Activated CD8-positive, alpha-beta memory T cell treated with anti-CD3 and anti-CD28 coated beads for 36 hours (primary cell): ENCODE measurements around the gene MMEL1. TPM values are rescaled to one million over a fixed set of nuclear protein-coding genes. Genes with fewer than 3 reads are reported as not detected.
"Not testable (repeated sequence)": the region's sequence is repeated elsewhere in the genome, so short reads cannot be mapped to it uniquely, and the experiment has no call there.

ENCODE experiments used
- CTCF ChIA-PET: fragments of 350-600 bp; sonication (Branson Sonifier 250); formaldehyde crosslinking; loops from one replicate; lab custom pipeline; 2021; ENCODE audit warnings: antibody characterized with exemption; lab: Charles Lee
- POLR2A ChIA-PET: fragments of 350-600 bp; sonication (Branson Sonifier 250); formaldehyde crosslinking; loops from one replicate; lab custom pipeline; 2021; ENCODE audit warnings: antibody characterized with exemption; lab: Charles Lee
- total RNA-seq, 2 experiments: library from RNA; stranded (reverse); gene quantifications; one replicate each; pipeline ENCODE4 v1.2.3, GENCODE V29; 2021

Gene MMEL1, protein sequence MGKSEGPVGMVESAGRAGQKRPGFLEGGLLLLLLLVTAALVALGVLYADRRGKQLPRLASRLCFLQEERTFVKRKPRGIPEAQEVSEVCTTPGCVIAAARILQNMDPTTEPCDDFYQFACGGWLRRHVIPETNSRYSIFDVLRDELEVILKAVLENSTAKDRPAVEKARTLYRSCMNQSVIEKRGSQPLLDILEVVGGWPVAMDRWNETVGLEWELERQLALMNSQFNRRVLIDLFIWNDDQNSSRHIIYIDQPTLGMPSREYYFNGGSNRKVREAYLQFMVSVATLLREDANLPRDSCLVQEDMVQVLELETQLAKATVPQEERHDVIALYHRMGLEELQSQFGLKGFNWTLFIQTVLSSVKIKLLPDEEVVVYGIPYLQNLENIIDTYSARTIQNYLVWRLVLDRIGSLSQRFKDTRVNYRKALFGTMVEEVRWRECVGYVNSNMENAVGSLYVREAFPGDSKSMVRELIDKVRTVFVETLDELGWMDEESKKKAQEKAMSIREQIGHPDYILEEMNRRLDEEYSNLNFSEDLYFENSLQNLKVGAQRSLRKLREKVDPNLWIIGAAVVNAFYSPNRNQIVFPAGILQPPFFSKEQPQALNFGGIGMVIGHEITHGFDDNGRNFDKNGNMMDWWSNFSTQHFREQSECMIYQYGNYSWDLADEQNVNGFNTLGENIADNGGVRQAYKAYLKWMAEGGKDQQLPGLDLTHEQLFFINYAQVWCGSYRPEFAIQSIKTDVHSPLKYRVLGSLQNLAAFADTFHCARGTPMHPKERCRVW
- under 1 TPM in 1 of 2 experiments, not detected in 1; 0.42 TPM for total RNA-seq

GRCh38 chr1:2632561-2633361 is at the start of gene MMEL1:
TSS of gene MMEL1 (minus strand) at chr1:2633016. CDS start at chr1:2629484, 3,532 bp downstream.
- ChIA-PET POLR2A (no interaction called here), CTCF (no interaction called here)

DNA sequence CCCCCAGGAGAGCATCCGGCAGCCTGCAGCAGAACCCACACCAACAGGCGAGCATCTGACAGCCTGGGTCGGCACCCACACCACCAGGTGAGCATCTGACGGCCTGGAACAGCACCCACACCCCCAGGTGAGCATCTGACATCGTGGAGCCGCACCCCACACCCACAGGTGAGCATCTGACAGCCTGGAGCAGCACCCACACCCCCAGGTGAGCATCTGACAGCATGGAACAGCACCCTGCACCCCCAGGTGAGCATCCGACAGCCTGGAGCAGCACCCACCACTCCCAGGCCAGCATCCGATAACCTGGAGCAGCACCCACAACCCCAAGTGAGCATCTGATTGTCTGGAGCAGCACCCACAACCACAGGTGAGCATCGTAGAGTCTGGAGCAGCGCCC is 43.9 kb upstream of the MMEL1 start:
- CTCF ChIA-PET, POLR2A ChIA-PET: not testable (repeated sequence)

DNA sequence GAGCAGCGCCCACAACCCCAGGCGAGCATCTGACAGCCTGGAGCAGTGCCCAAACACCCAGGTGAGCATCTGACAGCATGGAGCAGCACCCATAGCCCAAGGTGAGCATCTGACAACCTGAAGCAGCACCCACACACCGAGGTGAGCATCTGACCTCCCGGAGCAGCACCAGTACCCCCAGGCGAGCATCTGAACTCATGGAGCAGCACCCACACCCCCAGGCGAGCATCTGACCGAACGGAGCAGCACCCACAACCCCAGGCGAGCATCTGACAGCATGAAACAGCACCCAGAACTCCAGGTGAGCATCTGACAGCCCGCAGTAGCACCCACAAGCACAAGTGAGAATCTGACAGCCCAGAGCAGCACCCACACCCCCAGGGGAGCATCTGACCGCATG is 38.8 kb upstream of the MMEL1 start:
- CTCF ChIA-PET, POLR2A ChIA-PET: not testable (repeated sequence)

DNA sequence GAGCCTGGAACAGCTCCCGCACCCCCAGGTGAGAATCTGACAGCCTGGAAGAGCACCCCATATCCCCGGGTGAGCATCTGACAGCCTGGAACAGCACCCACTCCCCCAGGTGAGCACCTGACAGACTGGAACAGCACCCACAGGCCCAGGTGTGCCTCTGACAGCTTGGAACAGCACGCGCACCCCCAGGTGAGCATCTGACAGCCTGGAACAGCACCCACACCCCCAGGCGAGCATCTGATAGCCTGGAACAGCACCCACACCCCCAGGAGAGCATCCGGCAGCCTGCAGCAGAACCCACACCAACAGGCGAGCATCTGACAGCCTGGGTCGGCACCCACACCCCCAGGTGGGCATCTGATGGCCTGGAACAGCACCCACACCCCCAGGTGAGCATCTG is 27.0 kb upstream of the MMEL1 start:
- POLR2A ChIA-PET, CTCF ChIA-PET: not testable (repeated sequence)

GRCh38 chr1:2657909-2658308 is 25.1 kb upstream of the MMEL1 start:
- CTCF ChIA-PET, POLR2A ChIA-PET: not testable (repeated sequence)

- POLR2A ChIA-PET, result not testable (repeated sequence)
Observed at GRCh38 chr1:2657124-2657523, 24.3 kb upstream of the MMEL1 start.

GRCh38 chr1:2655598-2656434 is 23.0 kb upstream of the MMEL1 start:
- POLR2A ChIA-PET, CTCF ChIA-PET: not testable (repeated sequence)

More at GRCh38 chr1:2657124-2657523, 24.3 kb upstream of the MMEL1 start:
- CTCF ChIA-PET, result not testable (repeated sequence)

GRCh38 chr1:2654443-2654948 is 21.7 kb upstream of the MMEL1 start:
- POLR2A ChIA-PET, CTCF ChIA-PET: not testable (repeated sequence)

DNA sequence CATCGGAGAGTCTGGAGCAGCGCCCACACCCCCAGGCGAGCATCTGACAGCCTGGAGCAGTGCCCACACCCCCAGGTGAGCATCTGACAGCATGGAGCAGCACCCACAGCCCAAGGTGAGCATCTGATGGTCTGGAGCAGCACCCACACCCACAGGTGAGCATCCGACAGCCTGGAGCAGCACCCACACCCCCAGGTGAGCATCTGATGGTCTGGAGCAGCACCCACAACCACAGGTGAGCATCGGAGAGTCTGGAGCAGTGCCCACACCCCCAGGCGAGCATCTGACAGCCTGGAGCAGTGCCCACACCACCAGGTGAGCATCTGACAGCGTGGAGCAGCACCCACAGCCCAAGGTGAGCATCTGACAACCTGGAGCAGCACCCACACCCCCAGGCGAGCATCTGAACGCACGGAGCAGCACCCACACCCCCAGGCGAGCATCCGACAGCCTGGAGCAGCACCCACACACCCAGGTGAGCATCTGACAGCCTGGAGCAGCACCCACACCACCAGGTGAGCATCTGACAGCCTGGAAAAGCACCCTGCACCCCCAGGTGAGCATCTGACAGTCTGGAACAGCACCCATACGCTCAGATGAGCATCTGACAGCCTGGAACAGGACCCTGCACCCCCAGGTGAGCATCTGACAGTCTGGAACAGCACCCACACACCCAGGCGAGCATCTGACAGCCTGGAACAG is 21.1 kb upstream of the MMEL1 start:
- CTCF ChIA-PET, POLR2A ChIA-PET: not testable (repeated sequence)

DNA sequence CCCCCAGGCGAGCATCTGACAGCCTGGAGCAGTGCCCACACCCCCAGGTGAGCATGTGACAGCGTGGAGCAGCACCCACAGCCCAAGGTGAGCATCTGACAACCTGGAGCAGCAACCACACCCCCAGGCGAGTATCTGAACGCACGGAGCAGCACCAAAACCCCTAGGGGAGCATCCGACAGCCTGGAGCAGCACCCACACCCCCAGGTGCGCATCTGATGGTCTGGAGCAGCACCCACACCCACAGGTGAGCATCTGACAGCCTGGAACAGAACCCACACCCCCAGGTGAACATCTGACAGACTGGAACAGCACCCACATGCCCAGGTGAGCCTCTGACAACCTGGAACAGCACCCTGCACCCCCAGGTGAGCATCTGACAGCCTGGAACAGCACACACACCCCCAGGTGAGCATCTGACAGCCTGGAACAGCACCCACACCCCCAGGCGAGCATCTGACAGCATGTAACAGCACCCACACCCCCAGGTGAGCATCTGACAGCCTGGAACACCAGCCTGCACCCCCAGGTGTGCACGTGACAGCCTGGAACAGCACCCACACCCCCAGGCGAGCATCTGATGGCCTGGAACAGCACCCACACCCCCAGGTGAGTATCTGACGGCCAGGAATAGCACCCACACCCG is 20.2 kb upstream of the MMEL1 start:
- CTCF ChIA-PET, POLR2A ChIA-PET: not testable (repeated sequence)

DNA sequence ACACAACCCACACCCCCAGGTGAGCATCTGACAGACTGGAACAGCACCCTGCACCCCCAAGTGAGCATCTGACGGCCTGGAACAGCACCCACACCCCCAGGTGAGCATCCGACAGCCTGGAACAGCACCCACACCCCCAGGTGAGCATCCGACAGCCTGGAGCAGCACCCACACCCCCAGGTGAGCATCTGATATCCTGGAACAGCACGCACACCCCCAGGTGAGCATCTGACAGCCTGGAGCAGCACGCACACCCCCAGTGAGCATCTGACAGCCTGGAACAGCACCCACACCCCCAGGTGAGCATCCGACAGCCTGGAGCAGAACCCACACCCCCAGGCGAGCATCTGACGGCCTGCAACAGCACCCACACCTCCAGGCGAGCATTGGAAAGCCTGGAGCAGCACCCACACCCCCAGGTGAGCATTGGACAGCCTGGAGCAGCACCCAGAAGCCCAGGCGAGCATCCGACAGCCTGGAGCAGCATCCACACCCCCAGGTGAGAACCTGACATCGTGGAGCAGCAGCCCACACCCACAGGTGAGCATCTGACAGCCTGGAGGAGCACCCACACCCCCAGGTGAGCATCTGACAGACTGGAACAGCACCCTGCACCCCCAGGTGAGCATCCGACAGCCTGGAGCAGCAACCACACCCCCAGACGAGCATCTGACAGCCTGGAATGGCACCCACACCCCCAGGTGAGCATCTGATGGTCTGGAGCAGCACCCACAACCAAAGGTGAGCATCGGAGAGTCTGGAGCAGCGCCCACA is 19.5 kb upstream of the MMEL1 start:
- POLR2A ChIA-PET, result not testable (repeated sequence)

GRCh38 chr1:2650967-2651645 is 18.3 kb upstream of the MMEL1 start:
- ChIA-PET CTCF (no interaction called here), POLR2A (no interaction called here)

More for the DNA sequence above, 19.5 kb upstream of the MMEL1 start:
- CTCF ChIA-PET, result not testable (repeated sequence)

DNA sequence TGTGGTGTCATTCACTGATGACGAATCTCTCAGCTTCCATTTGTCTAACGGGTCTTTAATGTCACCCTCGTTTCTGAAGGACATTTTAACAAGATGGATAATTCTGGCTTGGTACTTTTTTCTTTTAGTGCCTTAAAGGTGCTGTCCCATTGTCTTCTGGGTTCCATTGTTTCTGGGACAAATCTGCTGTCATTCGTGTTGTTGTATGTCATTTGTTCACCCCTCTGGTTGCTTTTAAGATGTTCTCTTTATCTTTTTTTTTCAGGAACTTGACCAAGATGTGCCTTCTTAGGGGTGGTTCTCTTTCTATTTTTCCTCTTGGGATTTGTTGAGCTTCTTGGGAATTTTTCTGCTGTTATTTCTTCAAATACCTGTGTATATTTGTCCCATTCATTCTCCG is 14.0 kb upstream of the MMEL1 start:
- ChIA-PET CTCF (no interaction called here), POLR2A (interaction anchor here (1.0 kb wide), 1 partner anchor 11 kb away, joined by 3 read pairs; no protein-coding TSS in a partner anchor)

- ChIA-PET CTCF (interaction anchor here (0.8 to 1.7 kb wide), 2 partner anchors 10 to 238 kb away, joined by 3 read pairs; no protein-coding TSS in a partner anchor), POLR2A (interaction anchor here (1.0 kb wide), 1 partner anchor 9 kb away, joined by 3 read pairs; no protein-coding TSS in a partner anchor)
Observed at GRCh38 chr1:2645776-2646175, 13.0 kb upstream of the MMEL1 start.

DNA sequence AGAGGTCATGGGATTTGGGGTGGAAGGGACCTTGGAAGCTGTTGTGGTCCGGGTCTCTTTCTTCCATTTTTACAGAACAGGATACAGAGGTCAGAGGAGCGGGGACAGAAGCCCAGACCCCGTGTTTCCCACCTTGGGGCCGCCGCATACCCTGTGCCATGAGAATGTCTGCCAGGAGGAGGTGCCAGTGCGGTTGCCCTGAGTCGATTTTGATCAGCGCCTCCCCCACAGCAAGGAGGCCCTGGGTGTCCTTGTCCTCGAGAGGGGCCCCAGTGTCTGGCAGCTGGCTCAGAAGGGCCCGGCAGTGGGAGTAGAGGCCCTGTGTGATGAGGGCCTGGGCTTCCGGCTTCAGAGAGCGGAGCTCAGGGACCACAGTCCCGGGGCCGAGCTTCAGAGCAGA is 12.3 kb upstream of the MMEL1 start:
- ChIA-PET POLR2A (no interaction called here), CTCF (interaction anchor here (0.8 to 1.7 kb wide), 2 partner anchors 9 to 238 kb away, joined by 3 read pairs; no protein-coding TSS in a partner anchor)

DNA sequence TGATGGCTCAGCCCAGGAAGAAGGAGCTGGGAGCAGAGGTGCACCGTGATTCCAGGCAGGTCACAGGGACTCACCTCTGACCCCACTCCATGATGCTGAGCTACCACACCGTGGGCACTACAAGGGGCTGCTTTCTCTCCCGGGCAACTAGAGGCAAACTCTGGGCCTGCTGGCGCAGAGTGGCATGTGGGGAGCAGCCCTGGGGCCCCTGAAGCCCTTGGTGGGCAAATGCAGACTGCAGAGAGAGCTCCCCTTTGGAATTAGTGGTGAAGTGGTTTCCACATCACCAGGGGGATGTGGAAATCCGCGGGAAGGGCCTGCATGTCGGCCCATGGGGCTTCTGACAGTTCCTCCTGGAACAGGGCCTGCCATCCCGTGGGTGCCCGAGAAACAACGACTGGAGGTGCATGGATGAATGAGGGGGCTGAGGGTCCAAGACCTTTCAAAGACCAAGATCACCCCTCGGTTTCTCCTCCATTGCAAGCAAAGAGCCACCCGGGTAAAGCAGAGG is 11.8 kb upstream of the MMEL1 start:
- POLR2A ChIA-PET, result no interaction called here
- CTCF ChIA-PET, result interaction anchor here (0.6 to 1.7 kb wide), 4 partner anchors 58 to 237 kb away, joined by 3 to 5 read pairs (median 4); no protein-coding TSS in a partner anchor
